Ascending aorta (tissue), 2 donors: ENCODE results near the gene C16orf90. TPM values are rescaled to one million over a fixed set of nuclear protein-coding genes. Genes with fewer than 3 reads are reported as not detected.

Experiments
- DNase-seq, 2 donors: peaks; one replicate each; pipeline ENCODE4 v3.0.0-alpha.2; 2019; ENCODE audit warnings: low spot score in 2 of 2
- H3K27ac ChIP-seq, 2 donors: fragments of 200-600 bp; sonication (generic); one replicate each; pipeline ENCODE4 v1.5.1; 2016 to 2017; ENCODE audit warnings: mild to moderate bottlenecking in 1 of 2
- H3K27me3 ChIP-seq: fragments of 200-600 bp; sonication (generic); one replicate; pipeline ENCODE4 v1.5.1; 2017
- H3K36me3 ChIP-seq, 2 donors: fragments of 200-600 bp; sonication (generic); one replicate each; pipeline ENCODE4 v1.5.1; 2016
- H3K4me1 ChIP-seq, 2 donors: fragments of 200-600 bp; sonication (generic); one replicate each; pipeline ENCODE4 v1.5.1; 2016 to 2017; ENCODE audit warnings: mild to moderate bottlenecking in 1 of 2
- H3K4me3 ChIP-seq, 2 donors: fragments of 200-600 bp; sonication (generic); one replicate each; pipeline ENCODE4 v1.5.1; 2016 to 2017; ENCODE audit warnings: mild to moderate bottlenecking in 1 of 2
- H3K9me3 ChIP-seq, 2 donors: fragments of 200-600 bp; sonication (generic); one replicate each; pipeline ENCODE4 v1.5.1; 2016
- intact Hi-C: fragments of 100-400 bp; cut with DNase I; formaldehyde crosslinking; loops from one replicate; pipeline ENCODE4 v1.15.1; 2023
- total RNA-seq: library from RNA; depleted of rRNA; stranded (reverse); fragments of >200 nt; gene quantifications from one replicate; pipeline ENCODE4 v1.1.0, GENCODE V29; 2016
- TF ChIP-seq, protein P1 (sequence below), 3 experiments: fragments of 200-600 bp in 2 of 3; fragments of 450-650 bp in 1 of 3; sonication (generic) in 2 of 3; IDR thresholded peaks; one replicate each; pipeline ENCODE4 v1.5.1; 2016 to 2019; ENCODE audit warnings: antibody characterized with exemption in 3 of 3, mild to moderate bottlenecking in 1 of 3, moderate library complexity in 1 of 3

Gene C16orf90
- total RNA-seq, 1 donor from 2014 or later = not detected

GRCh38 chr16:3514621-3515020 lies 19.3 kb upstream of the C16orf90 start:
- no peaks in the 10 kb centered on the region for H3K27me3 ChIP-seq
- TF ChIP-seq, protein P1, sequence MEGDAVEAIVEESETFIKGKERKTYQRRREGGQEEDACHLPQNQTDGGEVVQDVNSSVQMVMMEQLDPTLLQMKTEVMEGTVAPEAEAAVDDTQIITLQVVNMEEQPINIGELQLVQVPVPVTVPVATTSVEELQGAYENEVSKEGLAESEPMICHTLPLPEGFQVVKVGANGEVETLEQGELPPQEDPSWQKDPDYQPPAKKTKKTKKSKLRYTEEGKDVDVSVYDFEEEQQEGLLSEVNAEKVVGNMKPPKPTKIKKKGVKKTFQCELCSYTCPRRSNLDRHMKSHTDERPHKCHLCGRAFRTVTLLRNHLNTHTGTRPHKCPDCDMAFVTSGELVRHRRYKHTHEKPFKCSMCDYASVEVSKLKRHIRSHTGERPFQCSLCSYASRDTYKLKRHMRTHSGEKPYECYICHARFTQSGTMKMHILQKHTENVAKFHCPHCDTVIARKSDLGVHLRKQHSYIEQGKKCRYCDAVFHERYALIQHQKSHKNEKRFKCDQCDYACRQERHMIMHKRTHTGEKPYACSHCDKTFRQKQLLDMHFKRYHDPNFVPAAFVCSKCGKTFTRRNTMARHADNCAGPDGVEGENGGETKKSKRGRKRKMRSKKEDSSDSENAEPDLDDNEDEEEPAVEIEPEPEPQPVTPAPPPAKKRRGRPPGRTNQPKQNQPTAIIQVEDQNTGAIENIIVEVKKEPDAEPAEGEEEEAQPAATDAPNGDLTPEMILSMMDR (IDR thresholded peaks at IDR 0.05) = no peak
- DNase-seq = no peak
- no peaks in the 10 kb centered on the region for H3K4me1 ChIP-seq
- no peak overlapping the region for H3K27ac ChIP-seq
- intact Hi-C loops = no loop called here
- H3K4me3 ChIP-seq = no peak overlapping the region
- no peaks in the 10 kb centered on the region for H3K9me3 ChIP-seq
- peaks cover 50 to 80% of the 10 kb centered on the region in 2 donors for H3K36me3 ChIP-seq

GRCh38 chr16:3513892-3514583 lies 18.7 kb upstream of the C16orf90 start:
- TF ChIP-seq, protein P1 (IDR thresholded peaks at IDR 0.05) = no peak
- peaks cover 56 to 86% of the 10 kb centered on the region in 2 donors for H3K36me3 ChIP-seq
- H3K4me3 ChIP-seq = no peak overlapping the region
- no peak overlapping the region for H3K27ac ChIP-seq
- no peaks in the 10 kb centered on the region for H3K9me3 ChIP-seq
- intact Hi-C loops = no loop called here
- no peak for DNase-seq
- H3K27me3 ChIP-seq = no peaks in the 10 kb centered on the region
- H3K4me1 ChIP-seq = no peaks in the 10 kb centered on the region

- H3K36me3 ChIP-seq = peaks cover 68 to 88% of the 10 kb centered on the region in 2 donors
- TF ChIP-seq, protein P1 (IDR thresholded peaks at IDR 0.05) = no peak
- no peak overlapping the region for H3K4me3 ChIP-seq
- no peaks in the 10 kb centered on the region for H3K9me3 ChIP-seq
- no peak for DNase-seq
- H3K27ac ChIP-seq = no peak overlapping the region
- no peaks in the 10 kb centered on the region for H3K27me3 ChIP-seq
- H3K4me1 ChIP-seq = no peaks in the 10 kb centered on the region
- intact Hi-C loops = no loop called here
Measured at GRCh38 chr16:3511286-3512180, 16.2 kb upstream of the C16orf90 start.

GRCh38 chr16:3510416-3510815 lies 15.1 kb upstream of the C16orf90 start:
- no peaks in the 10 kb centered on the region for H3K4me1 ChIP-seq
- TF ChIP-seq, protein P1 (IDR thresholded peaks at IDR 0.05) = no peak
- intact Hi-C loops = no loop called here
- no peaks in the 10 kb centered on the region for H3K27me3 ChIP-seq
- H3K27ac ChIP-seq = no peak overlapping the region
- H3K9me3 ChIP-seq = no peaks in the 10 kb centered on the region
- DNase-seq = no peak
- peaks cover 65 to 85% of the 10 kb centered on the region in 2 donors for H3K36me3 ChIP-seq
- H3K4me3 ChIP-seq = no peak overlapping the region

DNA sequence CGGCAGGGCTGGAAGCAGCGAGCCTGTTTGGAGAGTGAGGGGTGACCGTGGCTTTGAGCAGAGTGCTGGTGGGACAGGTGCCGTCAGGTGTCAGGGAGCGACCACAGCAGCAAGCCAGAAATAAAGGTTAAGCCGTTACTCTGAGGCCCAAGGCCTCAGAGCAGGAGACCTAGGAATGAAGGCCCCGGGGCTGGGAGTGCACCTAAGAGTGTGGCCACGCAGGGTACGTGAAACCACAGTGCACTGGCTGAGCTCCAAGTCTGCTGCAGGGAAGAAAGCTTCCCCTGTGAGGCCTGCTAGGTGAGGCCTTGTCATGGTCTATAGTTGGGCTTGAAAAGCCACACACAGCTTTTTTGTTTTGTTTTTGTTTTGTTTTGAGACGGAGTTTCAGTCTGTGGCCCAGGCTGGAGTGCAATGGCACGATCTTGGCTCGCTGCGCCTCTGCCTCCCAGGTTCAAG lies 14.2 kb upstream of the C16orf90 start:
- H3K4me3 ChIP-seq = no peak overlapping the region
- no peak for DNase-seq
- H3K27me3 ChIP-seq = no peaks in the 10 kb centered on the region
- H3K36me3 ChIP-seq = peaks cover 58 to 82% of the 10 kb centered on the region in 2 donors
- no peaks in the 10 kb centered on the region for H3K4me1 ChIP-seq
- no peak overlapping the region for H3K27ac ChIP-seq
- intact Hi-C loops = no loop called here
- H3K9me3 ChIP-seq = no peaks in the 10 kb centered on the region
- TF ChIP-seq, protein P1 (IDR thresholded peaks at IDR 0.05) = no peak
